ENCODE data around the gene HAP1. TPM values are rescaled to one million over a fixed set of nuclear protein-coding genes. Genes with fewer than 3 reads are reported as not detected.
A peak's percentile ranks its signal among the peaks of the same experiment; 100 is the strongest.

The HAP1 gene
- total RNA-seq, 1 experiment from 2014 or later, result 2.5 TPM

- H3K4me1 ChIP-seq (ENCODE audit: insufficient read depth, low read length), result no peaks in the 10 kb centered on the region
- no peak overlapping the region for H4K8ac ChIP-seq (replicated peaks; ENCODE audit: insufficient read length, low read depth, low read length)
- no peak overlapping the region for H3K4ac ChIP-seq (ENCODE audit: low read depth, low read length)
- no peak overlapping the region for H3K23ac ChIP-seq (ENCODE audit: insufficient read length, low read depth, low read length)
- H4K20me1 ChIP-seq (ENCODE audit: control insufficient read depth, insufficient read depth, insufficient read length), result no peaks in the 10 kb centered on the region
- no peak overlapping the region for H4K91ac ChIP-seq (ENCODE audit: insufficient read length, low read depth, low read length)
- H2BK20ac ChIP-seq (ENCODE audit: low read depth, low read length, poor library complexity, severe bottlenecking), result no peak overlapping the region
- no peak overlapping the region for H2AK5ac ChIP-seq (ENCODE audit: insufficient read length, low read length)
- peak overlapping the region; percentile 68 to 86 for H3K4me3 Mint-ChIP-seq
- H3K27ac ChIP-seq (ENCODE audit: insufficient read length, low read depth, low read length), result no peak overlapping the region
- no peak for DNase-seq
- no peak overlapping the region for H3K9ac ChIP-seq (ENCODE audit: extremely low read depth, insufficient read length, low read length)
- H2BK12ac ChIP-seq (ENCODE audit: insufficient read length, low read depth, low read length), result no peak overlapping the region
- no peak overlapping the region for H3K14ac ChIP-seq (ENCODE audit: insufficient read depth, low read length)
- no peak overlapping the region for H2BK5ac ChIP-seq (ENCODE audit: insufficient read length, low read length)
- peaks cover 8% of the 10 kb centered on the region for H3K23me2 ChIP-seq (ENCODE audit: insufficient read length, low read depth, low read length, poor library complexity, severe bottlenecking)
- H3K4me1 Mint-ChIP-seq, result peaks cover 15 to 50% of the 10 kb centered on the region in 2 experiments
- H3K27ac Mint-ChIP-seq, result peak overlapping the region in 1 of 3 experiments; percentile 96; a peak in 1 of 7 replicates
- no peak overlapping the region for H3K18ac ChIP-seq (ENCODE audit: insufficient read length, low read depth, low read length)
- H2AFZ ChIP-seq (ENCODE audit: low read length), result no peak overlapping the region
- H2BK120ac ChIP-seq (ENCODE audit: low read depth, low read length, poor library complexity, severe bottlenecking), result no peak overlapping the region
- peaks cover 27% of the 10 kb centered on the region; the same call in 1 of the 2 replicates for H3K27me3 ChIP-seq (ENCODE audit: insufficient read depth, low read length)
- H3K9me3 Mint-ChIP-seq, result no peaks in the 10 kb centered on the region
- no peak overlapping the region for H3T11ph ChIP-seq (ENCODE audit: low read length)
- H3K4me2 ChIP-seq (ENCODE audit: insufficient read depth, insufficient read length, low read length), result peak overlapping the region; percentile 54
- H3K27me3 Mint-ChIP-seq (ENCODE audit: low read depth), result peaks cover 80% of the 10 kb centered on the region
- no peak overlapping the region for H2BK15ac ChIP-seq (ENCODE audit: low read depth, low read length)
- H3K9me3 ChIP-seq (ENCODE audit: control insufficient read depth, low read depth, low read length), result no peaks in the 10 kb centered on the region
- H3K79me1 ChIP-seq (ENCODE audit: insufficient read depth, low read depth, low read length, poor library complexity, severe bottlenecking), result no peaks in the 10 kb centered on the region
- TF ChIP-seq, protein P1, sequence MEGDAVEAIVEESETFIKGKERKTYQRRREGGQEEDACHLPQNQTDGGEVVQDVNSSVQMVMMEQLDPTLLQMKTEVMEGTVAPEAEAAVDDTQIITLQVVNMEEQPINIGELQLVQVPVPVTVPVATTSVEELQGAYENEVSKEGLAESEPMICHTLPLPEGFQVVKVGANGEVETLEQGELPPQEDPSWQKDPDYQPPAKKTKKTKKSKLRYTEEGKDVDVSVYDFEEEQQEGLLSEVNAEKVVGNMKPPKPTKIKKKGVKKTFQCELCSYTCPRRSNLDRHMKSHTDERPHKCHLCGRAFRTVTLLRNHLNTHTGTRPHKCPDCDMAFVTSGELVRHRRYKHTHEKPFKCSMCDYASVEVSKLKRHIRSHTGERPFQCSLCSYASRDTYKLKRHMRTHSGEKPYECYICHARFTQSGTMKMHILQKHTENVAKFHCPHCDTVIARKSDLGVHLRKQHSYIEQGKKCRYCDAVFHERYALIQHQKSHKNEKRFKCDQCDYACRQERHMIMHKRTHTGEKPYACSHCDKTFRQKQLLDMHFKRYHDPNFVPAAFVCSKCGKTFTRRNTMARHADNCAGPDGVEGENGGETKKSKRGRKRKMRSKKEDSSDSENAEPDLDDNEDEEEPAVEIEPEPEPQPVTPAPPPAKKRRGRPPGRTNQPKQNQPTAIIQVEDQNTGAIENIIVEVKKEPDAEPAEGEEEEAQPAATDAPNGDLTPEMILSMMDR (conservative IDR thresholded peaks at IDR 0.05), result no peak
- no peaks in the 10 kb centered on the region for H3K79me2 ChIP-seq (ENCODE audit: insufficient read depth, low read length)
- no peak overlapping the region for H4K5ac ChIP-seq (ENCODE audit: insufficient read length, low read depth, low read length)
- no peaks in the 10 kb centered on the region; a peak in 1 of 7 replicates for H3K36me3 Mint-ChIP-seq (ENCODE audit: insufficient read depth in 1 of 3, low read depth in 3 of 3)
- H3K56ac ChIP-seq (ENCODE audit: insufficient read length, low read depth, low read length), result no peak overlapping the region
- WGBS (ENCODE audit: extremely low coverage, insufficient read length, low lambda C conversion rate), result no CpG with 5 or more reads among the region's 23 CpGs
Observed at GRCh38 chr17:41734949-41735313, 488 bp upstream of the HAP1 start.
